Panc1 (cell line): Measurements from ENCODE around the gene OTOF. TPM values are rescaled to one million over a fixed set of nuclear protein-coding genes. Genes with fewer than 3 reads are reported as not detected.

Experiments used
- ATAC-seq: fragments of 200-7000 bp; cut with Tn5 transposase; 2 replicates; pipeline ENCODE4 v1.9.1; 2020; ENCODE audit warnings: mild to moderate bottlenecking, moderate library complexity
- BruUV-seq: library from RNA; stranded (reverse); fragments of 400-500 nt; replicated peaks from 2 replicates; lab custom pipeline; 2021; lab: Mats Ljungman, UMichigan
- CTCF ChIA-PET: fragments of 300-600 bp; sonication (Branson Sonifier 250); formaldehyde crosslinking; loops from one replicate; lab custom pipeline; 2022; ENCODE audit warnings: antibody characterized with exemption; lab: Charles Lee
- POLR2A ChIA-PET: fragments of 300-600 bp; sonication (Branson Sonifier 250); formaldehyde crosslinking; loops from one replicate; lab custom pipeline; 2022; ENCODE audit warnings: antibody characterized with exemption; lab: Charles Lee
- DNase-seq: peaks from one replicate; pipeline ENCODE4 v3.0.0-alpha.2; 2010; ENCODE audit warnings: low read depth, low spot score
- H3K27ac ChIP-seq: 2 replicates; pipeline ENCODE4 v1.5.1; 2011; ENCODE audit warnings: mild to moderate bottlenecking, low read length, inconsistent platforms
- H3K27me3 ChIP-seq: fragments of 200-500 bp; sonication (Bioruptor generic); 2 replicates; pipeline ENCODE4 v1.6.0; 2014; ENCODE audit warnings: low read length, inconsistent platforms; ENCODE audit not compliant: control insufficient read depth, insufficient read depth
- H3K36me3 ChIP-seq: fragments of 200-500 bp; sonication (Bioruptor generic); 2 replicates; pipeline ENCODE4 v1.5.1; 2014; ENCODE audit warnings: inconsistent platforms, mild to moderate bottlenecking, low read length, moderate library complexity; ENCODE audit not compliant: control insufficient read depth, insufficient read depth
- H3K4me1 ChIP-seq: 2 replicates; pipeline ENCODE4 v1.5.1; 2011; ENCODE audit warnings: inconsistent platforms, mild to moderate bottlenecking, low read length, moderate library complexity; ENCODE audit not compliant: control insufficient read depth, insufficient read depth
- H3K4me3 ChIP-seq, 2 experiments: 2 replicates each; pipeline ENCODE4 v1.5.1; 2011 to 2012; ENCODE audit warnings: low read depth in 2 of 2, low read length in 2 of 2, mild to moderate bottlenecking in 2 of 2, inconsistent platforms in 1 of 2, moderate library complexity in 1 of 2
- H3K9me3 ChIP-seq: fragments of 200-500 bp; sonication (Bioruptor generic); 2 replicates; pipeline ENCODE4 v1.5.1; 2014; ENCODE audit warnings: low read depth, mild to moderate bottlenecking, inconsistent platforms, low read length, moderate library complexity; ENCODE audit not compliant: control insufficient read depth, insufficient read depth
- CTCF ChIP-seq: fragments of 450-650 bp; IDR thresholded peaks from 2 replicates; pipeline ENCODE4 v1.5.1; 2017; ENCODE audit warnings: mild to moderate bottlenecking
- POLR2AphosphoS5 ChIP-seq: IDR thresholded peaks from 2 replicates; pipeline ENCODE4 v1.6.1; 2012; ENCODE audit warnings: mild to moderate bottlenecking, low read depth, low read length, moderate library complexity
- REST ChIP-seq, 2 experiments: IDR thresholded peaks; 2 replicates each; pipeline ENCODE4 v1.6.1; 2011 to 2012; ENCODE audit warnings: low read depth in 2 of 2, control low read depth in 1 of 2, low read length in 1 of 2, mild to moderate bottlenecking in 1 of 2, moderate library complexity in 1 of 2; ENCODE audit not compliant: insufficient read depth in 1 of 2
- SIN3A ChIP-seq: IDR thresholded peaks from 2 replicates; pipeline ENCODE4 v1.6.1; 2012; ENCODE audit warnings: low read depth, mild to moderate bottlenecking, low read length, moderate library complexity, borderline replicate concordance; ENCODE audit not compliant: insufficient read depth
- TCF7L2 ChIP-seq: IDR thresholded peaks from 2 replicates; pipeline ENCODE4 v1.6.1; 2011; ENCODE audit warnings: mild to moderate bottlenecking, low read depth, low read length, inconsistent platforms
- in situ Hi-C: cut with HindIII; loops from 2 replicates; pipeline ENCODE4 v1.10.0; 2016; ENCODE audit warnings: low sequenced_read_pairs, low pct_unique_long_range_greater_than_20kb
- intact Hi-C: fragments of 100-400 bp; cut with micrococcal nuclease; formaldehyde crosslinking; loops from one replicate; pipeline ENCODE4 v1.10.0; 2022; ENCODE audit not compliant: unreplicated experiment
- total RNA-seq: library from RNA; stranded (reverse); gene quantifications from one replicate; pipeline ENCODE4 v1.2.1, GENCODE V29; 2021; ENCODE audit not compliant: unreplicated experiment

The OTOF gene
- total RNA-seq, 1 experiment from 2014 or later: 0.41 TPM

DNA sequence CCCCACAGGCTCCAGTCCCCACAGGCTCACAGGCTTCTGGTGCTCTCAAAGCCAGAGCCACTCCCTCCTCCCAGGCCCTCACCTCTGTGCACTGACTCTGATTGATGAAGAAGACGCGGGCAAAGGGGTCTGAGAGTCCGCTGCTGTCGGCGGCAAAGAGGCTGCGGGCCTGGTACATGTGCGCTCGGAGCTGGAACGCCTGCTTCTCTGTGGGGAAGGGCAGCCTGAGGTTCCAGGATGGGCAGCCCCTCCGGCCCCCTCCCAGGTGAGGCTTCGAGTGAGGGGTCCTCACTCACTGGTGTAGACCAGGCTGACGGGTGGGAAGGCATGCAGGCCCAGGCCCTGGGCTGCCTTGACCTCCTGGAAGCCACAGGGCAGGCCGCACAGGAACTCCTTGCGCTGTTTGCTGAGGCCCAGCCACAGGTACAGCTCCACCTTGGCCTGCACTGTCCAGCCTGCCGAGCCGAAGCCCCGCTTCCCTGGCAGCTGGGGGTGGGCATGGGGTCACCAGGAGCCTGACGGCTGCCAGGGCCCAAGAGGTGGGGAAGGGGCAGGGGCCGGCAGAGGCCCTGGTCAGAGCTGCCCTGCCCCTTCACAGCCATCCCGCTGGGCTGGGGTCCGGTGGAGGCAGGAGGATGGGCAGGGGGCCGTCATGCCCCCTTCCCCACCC is 2.0 kb downstream of the OTOF start:
- BruUV-seq: no TSS peak
- no peak overlapping the region for H3K27ac ChIP-seq
- ChIA-PET POLR2A (no interaction called here), CTCF (no interaction called here)
- no peaks in the 10 kb centered on the region for H3K9me3 ChIP-seq
- no peaks in the 10 kb centered on the region for H3K27me3 ChIP-seq
- H3K4me3 ChIP-seq: no peak overlapping the region
- intact Hi-C loops (no loop called here), in situ Hi-C loops (no loop called here)
- TF ChIP-seq SIN3A (no peak), TCF7L2 (no peak), REST (IDR thresholded peaks at IDR 0.05; ENCODE audit: insufficient read depth in 1 of 2, low read depth in 2 of 2, low read length in 1 of 2) (no peak), POLR2AphosphoS5 (no peak)
- DNase-seq (no peak), ATAC-seq (peak; percentile 51)
- H3K4me1 ChIP-seq: peaks cover 4% of the 10 kb centered on the region
- no peaks in the 10 kb centered on the region for H3K36me3 ChIP-seq

DNA sequence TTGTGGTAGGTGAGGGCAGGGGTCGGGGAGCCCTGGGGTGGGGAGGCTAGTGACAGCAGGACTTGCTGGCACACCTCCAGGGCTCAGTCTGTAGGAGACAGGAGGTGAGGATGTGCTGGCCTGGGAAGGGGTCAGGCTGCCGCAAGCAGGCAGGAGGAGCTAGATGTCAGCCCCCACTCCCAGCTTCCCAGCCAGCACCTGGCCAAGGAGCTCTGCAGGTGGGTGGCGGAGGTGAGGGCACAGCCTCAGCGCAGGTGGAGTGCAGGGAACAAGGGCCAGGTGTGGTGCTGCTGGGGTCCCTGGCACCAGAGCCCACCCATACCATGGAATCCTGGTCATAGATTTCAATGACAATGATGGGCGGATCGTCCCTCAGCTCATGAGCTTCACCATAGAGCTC is 2.9 kb downstream of the OTOF start:
- TF ChIP-seq SIN3A: no peak
- TF ChIP-seq TCF7L2: no peak
- no peak for TF ChIP-seq CTCF
- TF ChIP-seq REST (IDR thresholded peaks at IDR 0.05; ENCODE audit: insufficient read depth in 1 of 2, low read depth in 2 of 2, low read length in 1 of 2): no peak
- no peak for TF ChIP-seq POLR2AphosphoS5
- ChIA-PET CTCF (no interaction called here), POLR2A (interaction anchor here (0.6 kb wide), 1 partner anchor 518 kb away, joined by 3 read pairs; no protein-coding TSS in a partner anchor)
- Histone ChIP-seq H3K36me3 (no peaks in the 10 kb centered on the region), H3K9me3 (no peaks in the 10 kb centered on the region), H3K27ac (no peak overlapping the region), H3K4me1 (peaks cover 4% of the 10 kb centered on the region), H3K4me3 (no peak overlapping the region), H3K27me3 (no peaks in the 10 kb centered on the region)
- in situ Hi-C loops (no loop called here), intact Hi-C loops (no loop called here)
- no peak for DNase-seq
- no peak for ATAC-seq
- no TSS peak for BruUV-seq
